ENCODE measurements around the gene CLIP1. TPM values are rescaled to one million over a fixed set of nuclear protein-coding genes. Genes with fewer than 3 reads are reported as not detected.

The CLIP1 gene
- polyA plus RNA-seq, 1 of the 3 experiments (the other 2 are of a cell fraction): 33.9 TPM

DNA sequence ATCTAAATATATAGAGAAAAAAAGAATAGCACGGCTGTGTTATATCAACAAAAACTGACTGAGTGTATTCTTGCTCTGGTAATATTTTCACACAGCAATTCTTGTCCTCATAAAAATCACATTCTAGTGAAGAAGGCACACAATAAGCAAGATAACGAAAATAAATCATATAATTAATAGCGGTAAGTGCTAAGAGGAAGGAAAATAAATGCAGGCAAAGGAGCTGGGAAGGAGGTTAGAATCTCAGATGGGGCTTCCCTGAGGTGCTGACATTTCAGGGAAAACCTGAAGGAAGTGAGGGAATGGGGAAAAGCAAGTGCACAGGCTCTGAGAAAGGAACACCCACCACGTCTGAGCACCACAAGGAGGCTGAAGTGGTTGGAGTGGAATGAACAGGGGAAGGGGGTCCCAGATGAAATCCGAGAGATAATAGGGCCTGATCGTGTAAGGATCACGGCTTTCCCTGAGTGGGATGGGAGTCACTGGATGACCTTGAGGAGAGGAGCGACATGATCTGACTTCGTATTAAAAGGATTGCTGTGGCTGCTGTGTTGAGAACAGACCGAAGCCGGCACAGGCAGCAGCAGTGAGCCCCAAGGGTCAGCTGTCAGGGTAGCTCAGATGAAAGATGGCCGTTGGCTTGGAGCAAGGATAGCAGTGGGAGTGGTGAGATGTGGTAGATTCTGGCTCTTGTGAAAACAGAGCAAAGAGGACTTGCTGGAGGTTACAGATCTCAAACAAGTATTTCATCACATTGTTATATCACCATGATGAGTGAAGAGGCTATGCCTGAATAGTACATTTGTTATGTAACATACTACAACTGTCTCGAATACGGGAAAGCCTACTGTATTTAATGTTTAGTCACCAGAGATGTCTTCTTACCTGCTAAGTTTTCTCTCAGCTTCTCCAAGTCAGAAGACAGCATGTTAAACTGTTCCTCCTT is 89.1 kb downstream of the CLIP1 start:
- Histone ChIP-seq H4K20me1 (ENCODE audit: insufficient read depth) (no peaks in the 10 kb centered on the region), H3K79me2 (ENCODE audit: insufficient read depth) (no peaks in the 10 kb centered on the region; the same call in 1 of the 2 replicates), H3K27ac (ENCODE audit: low read depth in 2 of 2, low read length in 1 of 2) (no peak overlapping the region), H3K9me2 (no peaks in the 10 kb centered on the region), H3K4me3 (ENCODE audit: low read depth in 2 of 2, low read length in 1 of 2) (no peak overlapping the region), H3K4me2 (no peak overlapping the region), H3F3A (replicated peaks; ENCODE audit: insufficient read depth) (peaks cover 5% of the 10 kb centered on the region), H3K36me3 (replicated peaks in 1 of 2; ENCODE audit: control insufficient read depth in 1 of 2, insufficient read depth in 2 of 2, low read length in 1 of 2) (peaks cover 26 to 48% of the 10 kb centered on the region in 2 experiments), H2AFZ (ENCODE audit: low read depth) (no peak overlapping the region), H3K9me3 (no peaks in the 10 kb centered on the region), H3K4me1 (ENCODE audit: control insufficient read depth in 1 of 2, insufficient read depth in 2 of 2, low read depth in 1 of 2, low read length in 1 of 2) (no peaks in the 10 kb centered on the region), H3K27me3 (ENCODE audit: insufficient read depth) (no peaks in the 10 kb centered on the region), H3K9ac (no peak overlapping the region)
- ChIA-PET CTCF (interaction anchor here (1.1 to 7.9 kb wide), 3 partner anchors 11 to 139 kb away, joined by 3 to 50 read pairs (median 3); no protein-coding TSS in a partner anchor), POLR2A (no interaction called here)
- DNase-seq: no peak
- TF ChIP-seq SIN3A (IDR thresholded peaks at IDR 0.05; ENCODE audit: borderline replicate concordance, low read depth, low read length) (no peak), ELF1 (IDR thresholded peaks at IDR 0.05) (no peak), ZBTB33 (IDR thresholded peaks at IDR 0.05; ENCODE audit: borderline replicate concordance, low read depth) (no peak), MXI1 (IDR thresholded peaks at IDR 0.05; ENCODE audit: low read depth, low read length) (no peak), TAF1 (IDR thresholded peaks at IDR 0.05; ENCODE audit: borderline replicate concordance, low read depth, low read length) (no peak), FOXM1 (IDR thresholded peaks at IDR 0.05; ENCODE audit: low read depth) (no peak), TEAD4 (IDR thresholded peaks at IDR 0.05; ENCODE audit: borderline replicate concordance, insufficient read depth) (no peak), NRF1 (IDR thresholded peaks at IDR 0.05; ENCODE audit: low read depth, low read length) (no peak), FOSL2 (IDR thresholded peaks at IDR 0.05; ENCODE audit: borderline replicate concordance, low read depth) (no peak), EZH2phosphoT487 (IDR thresholded peaks at IDR 0.05; ENCODE audit: borderline replicate concordance, low read depth) (no peak), JUND (IDR thresholded peaks at IDR 0.05) (no peak)
- TF ChIP-seq, protein P1, sequence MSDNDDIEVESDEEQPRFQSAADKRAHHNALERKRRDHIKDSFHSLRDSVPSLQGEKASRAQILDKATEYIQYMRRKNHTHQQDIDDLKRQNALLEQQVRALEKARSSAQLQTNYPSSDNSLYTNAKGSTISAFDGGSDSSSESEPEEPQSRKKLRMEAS (IDR thresholded peaks at IDR 0.05; ENCODE audit: low read depth): no peak
- TF ChIP-seq, protein P2, sequence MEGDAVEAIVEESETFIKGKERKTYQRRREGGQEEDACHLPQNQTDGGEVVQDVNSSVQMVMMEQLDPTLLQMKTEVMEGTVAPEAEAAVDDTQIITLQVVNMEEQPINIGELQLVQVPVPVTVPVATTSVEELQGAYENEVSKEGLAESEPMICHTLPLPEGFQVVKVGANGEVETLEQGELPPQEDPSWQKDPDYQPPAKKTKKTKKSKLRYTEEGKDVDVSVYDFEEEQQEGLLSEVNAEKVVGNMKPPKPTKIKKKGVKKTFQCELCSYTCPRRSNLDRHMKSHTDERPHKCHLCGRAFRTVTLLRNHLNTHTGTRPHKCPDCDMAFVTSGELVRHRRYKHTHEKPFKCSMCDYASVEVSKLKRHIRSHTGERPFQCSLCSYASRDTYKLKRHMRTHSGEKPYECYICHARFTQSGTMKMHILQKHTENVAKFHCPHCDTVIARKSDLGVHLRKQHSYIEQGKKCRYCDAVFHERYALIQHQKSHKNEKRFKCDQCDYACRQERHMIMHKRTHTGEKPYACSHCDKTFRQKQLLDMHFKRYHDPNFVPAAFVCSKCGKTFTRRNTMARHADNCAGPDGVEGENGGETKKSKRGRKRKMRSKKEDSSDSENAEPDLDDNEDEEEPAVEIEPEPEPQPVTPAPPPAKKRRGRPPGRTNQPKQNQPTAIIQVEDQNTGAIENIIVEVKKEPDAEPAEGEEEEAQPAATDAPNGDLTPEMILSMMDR (IDR thresholded peaks at IDR 0.05): no peak
- 89% methylated on average over 14 of the region's 14 CpGs for WGBS (ENCODE audit: low lambda C conversion rate)
